Measurements from ENCODE around the gene SMAP2.
"Not testable (repeated sequence)": the region's sequence is repeated elsewhere in the genome, so short reads cannot be mapped to it uniquely, and the experiment has no call there.

SMAP2 gene

GRCh38 chr1:40372658-40373322 is 737 bp upstream of the SMAP2 start:
- DNase-seq, result no peak

GRCh38 chr1:40377512-40377911 is 4.0 kb downstream of the SMAP2 start:
- DNase-seq, result no peak

GRCh38 chr1:40379785-40380452 is 6.4 kb downstream of the SMAP2 start:
- DNase-seq, result no peak

GRCh38 chr1:40380817-40381216 is 7.3 kb downstream of the SMAP2 start:
- no peak for DNase-seq

GRCh38 chr1:40381268-40382107 is 8.0 kb downstream of the SMAP2 start:
- DNase-seq, result no peak

GRCh38 chr1:40382108-40382460 is 8.6 kb downstream of the SMAP2 start:
- no peak for DNase-seq

- DNase-seq, result no peak
Observed at GRCh38 chr1:40382601-40383000, 9.1 kb downstream of the SMAP2 start.

GRCh38 chr1:40383095-40383487 is 9.6 kb downstream of the SMAP2 start:
- DNase-seq, result no peak

GRCh38 chr1:40383488-40384412 is 10.2 kb downstream of the SMAP2 start:
- DNase-seq, result no peak

- no peak for DNase-seq
Observed at GRCh38 chr1:40384413-40384762, 10.9 kb downstream of the SMAP2 start.

- no peak for DNase-seq
Observed at GRCh38 chr1:40384887-40385286, 11.4 kb downstream of the SMAP2 start.

GRCh38 chr1:40385437-40386358 is 12.2 kb downstream of the SMAP2 start:
- DNase-seq, result no peak

- no peak for DNase-seq
Observed at GRCh38 chr1:40386359-40386723, 12.8 kb downstream of the SMAP2 start.

- DNase-seq, result no peak
Observed at GRCh38 chr1:40386796-40387195, 13.3 kb downstream of the SMAP2 start.

- DNase-seq, result not testable (repeated sequence)
Observed at GRCh38 chr1:40387381-40388306, 14.1 kb downstream of the SMAP2 start.

- not testable (repeated sequence) for DNase-seq
Observed at GRCh38 chr1:40388456-40389321, 15.2 kb downstream of the SMAP2 start.

GRCh38 chr1:40389322-40389803 is 15.8 kb downstream of the SMAP2 start:
- DNase-seq, result no peak

- no peak for DNase-seq
Observed at GRCh38 chr1:40389871-40390560, 16.5 kb downstream of the SMAP2 start.

- DNase-seq, result no peak
Observed at GRCh38 chr1:40390857-40391256, 17.3 kb downstream of the SMAP2 start.
